HG03354 (cell line): ENCODE measurements around the gene OPTN.
A peak's percentile ranks its signal among the peaks of the same experiment; 100 is the strongest.
"Not testable (repeated sequence)": the region's sequence is repeated elsewhere in the genome, so short reads cannot be mapped to it uniquely, and the experiment has no call there.

Source experiments
- ATAC-seq: cut with Tn5 transposase; IDR thresholded peaks from one replicate; pipeline ENCODE4 v1.9.1; 2021; ENCODE audit warnings: mild to moderate bottlenecking; ENCODE audit not compliant: unreplicated experiment, poor library complexity, severe bottlenecking

OPTN gene

GRCh38 chr10:13099666-13100348 lies at the start of gene OPTN:
TSS of gene OPTN (plus strand) at chr10:13100163. CDS start at chr10:13109123, 8,960 bp downstream.
- peak; percentile 66 for ATAC-seq

- no peak for ATAC-seq
Measured at GRCh38 chr10:13051126-13051694, 48.8 kb upstream of the OPTN start.

- not testable (repeated sequence) for ATAC-seq
Measured at GRCh38 chr10:13053208-13053607, 46.8 kb upstream of the OPTN start.

- ATAC-seq = no peak
Measured at GRCh38 chr10:13053794-13054462, 46.0 kb upstream of the OPTN start.

GRCh38 chr10:13054844-13055243 lies 45.1 kb upstream of the OPTN start:
- no peak for ATAC-seq

GRCh38 chr10:13056456-13057077 lies 43.4 kb upstream of the OPTN start:
- no peak for ATAC-seq

GRCh38 chr10:13062803-13063202 lies 37.2 kb upstream of the OPTN start:
- ATAC-seq = no peak

GRCh38 chr10:13066527-13066926 lies 33.4 kb upstream of the OPTN start:
- ATAC-seq = no peak

- ATAC-seq = no peak
Measured at GRCh38 chr10:13067431-13067830, 32.5 kb upstream of the OPTN start.

GRCh38 chr10:13068071-13068470 lies 31.9 kb upstream of the OPTN start:
- ATAC-seq = no peak

GRCh38 chr10:13068484-13068883 lies 31.5 kb upstream of the OPTN start:
- no peak for ATAC-seq

- no peak for ATAC-seq
Measured at GRCh38 chr10:13072339-13072738, 27.6 kb upstream of the OPTN start.

- ATAC-seq = peak; percentile 51
Measured at GRCh38 chr10:13074563-13075451, 25.2 kb upstream of the OPTN start.

GRCh38 chr10:13078912-13079775 lies 20.8 kb upstream of the OPTN start:
- ATAC-seq = no peak

- no peak for ATAC-seq
Measured at GRCh38 chr10:13079776-13080050, 20.2 kb upstream of the OPTN start.

- no peak for ATAC-seq
Measured at GRCh38 chr10:13080643-13081042, 19.3 kb upstream of the OPTN start.

GRCh38 chr10:13083700-13084099 lies 16.3 kb upstream of the OPTN start:
- ATAC-seq = not testable (repeated sequence)

GRCh38 chr10:13086056-13086455 lies 13.9 kb upstream of the OPTN start:
- no peak for ATAC-seq

- ATAC-seq = no peak
Measured at GRCh38 chr10:13087601-13087985, 12.4 kb upstream of the OPTN start.
